ENCODE results near the gene TIMP3. TPM values are rescaled to one million over a fixed set of nuclear protein-coding genes. Genes with fewer than 3 reads are reported as not detected.

Gene TIMP3
- polyA plus RNA-seq, 1 of the 3 experiments (the other 2 are of a cell fraction): 26.1 TPM

- H2AFZ ChIP-seq (ENCODE audit: low read depth): no peak overlapping the region
- no peaks in the 10 kb centered on the region for H3K79me2 ChIP-seq (ENCODE audit: insufficient read depth)
- no peak overlapping the region for H3K9ac ChIP-seq
- no peaks in the 10 kb centered on the region for H3F3A ChIP-seq (replicated peaks; ENCODE audit: insufficient read depth)
- WGBS (ENCODE audit: low lambda C conversion rate): 78% methylated on average over 11 of the region's 11 CpGs
- ChIA-PET POLR2A (no interaction called here), CTCF (interaction anchor here (0.7 to 2.6 kb wide), 8 partner anchors 9 to 161 kb away, joined by 3 to 7 read pairs (median 4); no protein-coding TSS in a partner anchor)
- no peaks in the 10 kb centered on the region for H3K27me3 ChIP-seq (ENCODE audit: insufficient read depth)
- TF ChIP-seq MAX (IDR thresholded peaks at IDR 0.05; ENCODE audit: low read depth) (no peak), USF1 (IDR thresholded peaks at IDR 0.05; ENCODE audit: borderline replicate concordance, low read depth) (no peak), POLR2AphosphoS5 (IDR thresholded peaks at IDR 0.05; ENCODE audit: low read depth, low read length) (no peak), FOXJ3 (CRISPR knock-in tag; IDR thresholded peaks at IDR 0.05) (no peak), SMC3 (IDR thresholded peaks at IDR 0.05; ENCODE audit: low read depth, low read length) (no peak), RXRA (IDR thresholded peaks at IDR 0.05; ENCODE audit: borderline replicate concordance, low read depth) (no peak), USF2 (IDR thresholded peaks at IDR 0.05; ENCODE audit: borderline replicate concordance, low read depth, low read length) (no peak), RFX5 (IDR thresholded peaks at IDR 0.05; ENCODE audit: low read length) (no peak), MXI1 (IDR thresholded peaks at IDR 0.05; ENCODE audit: low read depth, low read length) (no peak)
- H3K9me3 ChIP-seq: no peaks in the 10 kb centered on the region
- no peak overlapping the region for H3K4me3 ChIP-seq (ENCODE audit: low read depth in 2 of 2, low read length in 1 of 2)
- H3K36me3 ChIP-seq (replicated peaks in 1 of 2; ENCODE audit: control insufficient read depth in 1 of 2, insufficient read depth in 2 of 2, low read length in 1 of 2): no peaks in the 10 kb centered on the region
- H3K27ac ChIP-seq (ENCODE audit: low read depth in 2 of 2, low read length in 1 of 2): no peak overlapping the region
- no peaks in the 10 kb centered on the region for H3K9me2 ChIP-seq
- H3K4me2 ChIP-seq: no peak overlapping the region
- peaks cover 0 to 15% of the 10 kb centered on the region in 2 experiments; a peak in 1 of 4 replicates for H3K4me1 ChIP-seq (ENCODE audit: control insufficient read depth in 1 of 2, insufficient read depth in 2 of 2, low read depth in 1 of 2, low read length in 1 of 2)
- 0 out of 2 replicates have a peak, but pooled peaks cover 5% of the 10 kb centered on the region for H4K20me1 ChIP-seq (ENCODE audit: insufficient read depth)
- DNase-seq: no peak
Observed at GRCh38 chr22:32824531-32825312, 23.2 kb downstream of the TIMP3 start.

GRCh38 chr22:32826537-32826936 is 25.0 kb downstream of the TIMP3 start:
- no peaks in the 10 kb centered on the region for H3K9me2 ChIP-seq
- no peak for DNase-seq
- H3F3A ChIP-seq (replicated peaks; ENCODE audit: insufficient read depth): no peaks in the 10 kb centered on the region
- H3K4me1 ChIP-seq (ENCODE audit: control insufficient read depth in 1 of 2, insufficient read depth in 2 of 2, low read depth in 1 of 2, low read length in 1 of 2): peaks cover 0 to 10% of the 10 kb centered on the region in 2 experiments; a peak in 1 of 4 replicates
- H3K36me3 ChIP-seq (replicated peaks in 1 of 2; ENCODE audit: control insufficient read depth in 1 of 2, insufficient read depth in 2 of 2, low read length in 1 of 2): no peaks in the 10 kb centered on the region
- H4K20me1 ChIP-seq (ENCODE audit: insufficient read depth): 0 out of 2 replicates have a peak, but pooled peaks cover 3% of the 10 kb centered on the region
- POLR2A ChIA-PET: no interaction called here
- no peak overlapping the region for H3K4me2 ChIP-seq
- H3K79me2 ChIP-seq (ENCODE audit: insufficient read depth): no peaks in the 10 kb centered on the region
- H3K9ac ChIP-seq: no peak overlapping the region
- H3K9me3 ChIP-seq: no peaks in the 10 kb centered on the region
- H2AFZ ChIP-seq (ENCODE audit: low read depth): no peak overlapping the region
- CTCF ChIA-PET: interaction anchor here (0.9 to 5.7 kb wide), 10 partner anchors 9 to 297 kb away, joined by 3 to 18 read pairs (median 4); no protein-coding TSS in a partner anchor
- no peak overlapping the region for H3K4me3 ChIP-seq (ENCODE audit: low read depth in 2 of 2, low read length in 1 of 2)
- TF ChIP-seq ELF1 (IDR thresholded peaks at IDR 0.05) (no peak), MEF2A (IDR thresholded peaks at IDR 0.05; ENCODE audit: borderline replicate concordance, low read depth) (no peak), CHD2 (IDR thresholded peaks at IDR 0.05; ENCODE audit: low read length, partially characterized antibody) (no peak), CTCF (IDR thresholded peaks at IDR 0.05) (no peak), RFX5 (IDR thresholded peaks at IDR 0.05; ENCODE audit: low read length) (no peak), JUND (IDR thresholded peaks at IDR 0.05) (no peak), TAF1 (IDR thresholded peaks at IDR 0.05; ENCODE audit: borderline replicate concordance, low read depth, low read length) (no peak)
- H3K27me3 ChIP-seq (ENCODE audit: insufficient read depth): no peaks in the 10 kb centered on the region
- 59% methylated on average over 2 of the region's 2 CpGs for WGBS (ENCODE audit: low lambda C conversion rate)
- no peak overlapping the region for H3K27ac ChIP-seq (ENCODE audit: low read depth in 2 of 2, low read length in 1 of 2)

Measured in SK-N-SH (cell line).